HTERT RPE-1 (cell line): ENCODE data around the gene TBC1D17.

ENCODE experiments used
- in situ Hi-C: fragments of 300-500 bp; cut with MboI; formaldehyde crosslinking; loops from 4 replicates; pipeline ENCODE4 v1.14.3; 2020; ENCODE audit warnings: low sequenced_read_pairs

TBC1D17 gene

DNA sequence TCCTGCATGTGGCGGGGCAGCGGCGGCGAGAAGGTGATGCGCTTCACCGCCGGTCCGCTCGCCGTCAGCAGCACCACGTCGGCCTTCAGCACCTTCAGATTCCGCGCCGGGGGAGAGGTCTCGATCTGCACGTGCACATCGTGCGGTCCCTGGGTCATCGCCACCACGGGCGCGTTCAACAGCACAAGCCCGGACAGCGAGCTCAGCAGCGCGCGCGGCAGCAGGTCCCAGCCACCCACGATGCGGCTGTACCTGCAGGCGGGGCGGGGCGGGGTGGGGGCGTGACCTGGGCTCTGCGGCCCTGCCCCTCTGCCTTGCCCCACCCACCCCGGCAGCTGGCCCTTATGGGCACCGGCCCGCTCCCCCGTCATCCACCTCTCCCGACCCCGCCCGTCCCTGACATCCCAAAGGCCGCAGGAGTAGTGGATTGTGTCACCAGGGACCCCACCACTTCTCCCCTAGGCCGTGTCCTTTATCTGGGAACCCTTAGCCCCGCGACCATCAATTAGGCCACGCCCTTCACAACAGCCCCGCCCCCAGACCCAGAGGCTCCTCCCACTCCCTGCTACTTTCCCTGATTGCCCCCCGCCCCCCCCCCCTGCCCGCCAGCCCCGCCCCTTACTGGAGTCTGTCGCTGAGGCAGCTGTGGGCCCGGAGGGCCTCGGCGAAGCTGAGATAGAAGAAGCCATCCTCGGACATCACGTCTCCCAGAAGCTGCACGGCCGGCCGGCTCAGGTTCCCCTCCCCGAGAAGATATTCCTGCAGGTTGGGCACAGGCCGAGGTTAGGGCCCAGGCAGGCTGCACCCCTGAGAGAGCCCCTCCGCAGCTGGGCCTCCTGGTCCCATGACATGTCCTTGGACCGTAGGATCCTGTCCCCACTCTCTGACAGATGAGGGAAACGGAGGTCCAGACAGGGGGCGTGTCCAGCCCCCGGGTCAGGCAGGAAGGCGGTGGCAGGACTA lies 13.1 kb downstream of the TBC1D17 start:
- in situ Hi-C loops: no loop called here

GRCh38 chr19:49891393-49891792 lies 13.9 kb downstream of the TBC1D17 start:
- in situ Hi-C loops: no loop called here

DNA sequence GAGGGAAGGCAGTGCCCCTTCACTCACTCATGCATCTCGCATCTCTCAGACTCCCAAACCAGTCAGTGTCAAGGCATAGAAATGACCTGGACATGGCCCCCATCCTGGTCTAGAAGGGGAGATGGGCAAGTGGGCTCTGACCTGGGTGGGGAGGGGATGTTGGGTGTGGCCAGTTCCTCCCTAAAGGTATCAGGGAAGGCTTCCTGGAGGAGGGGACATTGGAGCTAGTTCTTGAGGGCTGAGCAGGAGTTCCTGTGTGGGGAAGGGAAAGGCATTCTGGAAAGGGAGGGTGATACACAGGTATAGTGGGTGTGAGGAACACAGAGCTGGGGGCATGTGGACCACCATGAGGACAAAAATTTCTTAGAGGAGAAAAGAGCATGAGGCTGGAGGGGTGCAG lies 15.2 kb downstream of the TBC1D17 start:
- in situ Hi-C loops: no loop called here

DNA sequence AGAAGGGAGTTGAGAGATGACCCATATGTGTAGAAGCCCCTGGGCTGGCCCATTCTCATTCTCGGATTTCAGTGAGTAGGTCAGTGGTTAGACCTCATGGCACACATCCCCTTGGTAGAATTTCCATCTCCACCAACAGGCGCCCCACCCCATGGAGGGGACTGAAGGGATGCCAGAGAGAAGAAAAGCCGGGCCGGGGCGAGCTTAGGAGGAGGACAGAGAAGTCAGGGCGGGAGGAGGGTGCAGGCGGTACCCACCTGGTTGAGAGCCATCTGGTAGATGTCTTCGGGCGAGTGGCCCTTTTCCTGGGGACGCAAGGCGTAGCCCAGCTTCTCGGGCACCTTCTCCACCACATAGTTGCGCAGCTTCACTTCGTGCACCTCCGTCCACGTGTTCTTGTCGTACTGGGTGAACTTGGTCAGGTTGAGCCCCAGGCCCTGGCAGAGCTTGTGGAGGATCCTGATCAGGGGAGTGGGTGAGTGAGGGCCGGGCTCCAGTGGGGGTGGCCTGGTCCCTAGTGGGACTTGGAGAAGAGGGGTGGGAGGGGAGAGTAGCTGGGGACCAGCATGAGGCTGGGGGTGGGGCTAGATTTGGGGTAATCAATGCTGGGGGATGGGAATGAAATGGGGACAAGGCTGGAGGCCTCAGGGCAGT lies 16.6 kb downstream of the TBC1D17 start:
- in situ Hi-C loops: no loop called here

DNA sequence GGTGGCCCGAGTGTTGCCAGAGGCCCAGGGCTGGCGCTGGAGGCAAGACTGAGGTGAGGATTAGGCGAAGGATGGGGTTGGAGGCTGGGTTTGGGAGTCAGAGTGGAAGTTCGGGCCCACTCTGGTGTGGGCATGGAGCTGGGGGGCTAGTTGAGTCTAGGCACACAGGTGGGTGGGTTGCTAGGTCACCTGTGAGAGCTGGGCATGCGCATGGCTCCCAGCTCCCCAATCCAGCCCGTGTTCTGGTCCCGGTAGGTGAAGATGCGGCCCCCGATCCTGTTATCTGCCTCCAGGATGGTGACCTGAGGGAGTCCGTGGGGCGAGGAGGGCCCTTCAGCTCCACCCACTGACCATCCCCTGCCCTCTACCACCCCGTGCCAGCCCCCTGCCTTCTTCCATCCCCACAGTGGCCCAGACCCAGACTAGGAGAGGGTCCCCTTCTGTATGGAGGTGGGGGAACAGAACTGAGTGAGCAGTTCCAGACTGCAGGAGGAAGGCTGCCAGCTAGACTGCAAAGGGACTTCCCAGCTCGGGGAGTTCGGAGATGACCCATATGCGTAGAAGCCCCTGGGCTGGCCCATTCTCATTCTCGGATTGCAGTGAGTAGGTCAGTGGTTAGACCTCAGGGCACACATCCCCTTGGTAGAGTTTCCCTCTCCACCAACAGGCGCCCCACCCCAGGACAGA lies 17.5 kb downstream of the TBC1D17 start:
- in situ Hi-C loops: no loop called here

DNA sequence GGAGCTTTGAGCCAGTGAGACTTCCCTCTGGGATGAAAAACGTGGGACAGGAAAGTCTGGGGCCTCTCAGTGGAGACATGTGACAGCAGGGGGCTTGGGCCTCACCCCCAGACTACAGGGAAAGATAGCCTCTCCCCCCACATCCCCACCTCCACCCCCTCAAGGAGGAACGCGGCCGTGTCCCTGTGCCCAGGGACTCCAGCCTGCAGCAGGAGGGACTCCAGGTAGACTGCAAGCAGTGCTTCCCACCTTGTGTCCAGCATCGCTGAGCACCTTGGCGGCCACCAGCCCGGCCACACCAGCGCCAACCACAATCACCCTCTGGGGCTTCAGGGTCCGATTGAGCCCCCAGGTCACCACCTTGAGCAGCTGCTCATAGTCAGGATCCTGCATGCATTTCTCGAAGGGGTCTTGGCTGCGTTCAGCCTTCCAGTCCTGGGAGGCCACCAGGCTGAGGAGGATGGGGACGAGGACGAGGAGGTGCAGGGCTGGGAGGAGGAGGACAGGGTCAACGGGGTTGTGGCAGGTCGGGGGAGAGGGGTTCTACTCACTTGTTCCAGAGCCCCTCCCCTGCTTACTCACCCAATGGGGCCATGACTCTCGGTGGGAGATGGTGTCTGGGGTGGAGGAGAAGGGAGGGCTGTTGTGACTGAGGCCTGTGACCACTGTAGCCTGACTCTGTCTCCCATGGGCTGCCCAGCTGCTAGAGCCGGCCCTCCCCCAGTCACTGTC lies 18.2 kb downstream of the TBC1D17 start:
- in situ Hi-C loops: no loop called here

GRCh38 chr19:49896863-49897621 lies 19.5 kb downstream of the TBC1D17 start, which contains the start of gene IL4I1:
IL4I1 (minus strand) TSS chr19:49896887; CDS start chr19:49896160, 727 bp downstream.
- in situ Hi-C loops: no loop called here

DNA sequence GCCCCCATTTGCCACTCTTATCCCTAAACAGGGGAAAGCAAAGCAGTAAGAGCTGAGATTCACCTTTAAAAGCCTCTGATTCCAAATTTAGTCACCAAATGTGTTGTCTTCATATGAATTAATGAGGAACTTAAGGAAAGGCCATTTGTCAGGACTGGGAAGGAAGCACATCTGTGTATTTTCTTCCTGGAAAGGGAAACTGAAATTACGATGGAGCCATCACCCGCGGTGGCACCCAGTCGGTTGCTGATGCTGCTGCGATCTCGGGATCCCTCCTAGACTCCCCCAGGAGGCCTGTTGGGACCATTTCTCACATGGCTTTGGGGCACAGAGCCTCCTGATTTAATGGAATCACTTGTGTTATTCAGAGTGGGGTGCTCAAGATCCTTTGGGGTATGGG lies 26.6 kb downstream of the TBC1D17 start:
- in situ Hi-C loops: no loop called here

DNA sequence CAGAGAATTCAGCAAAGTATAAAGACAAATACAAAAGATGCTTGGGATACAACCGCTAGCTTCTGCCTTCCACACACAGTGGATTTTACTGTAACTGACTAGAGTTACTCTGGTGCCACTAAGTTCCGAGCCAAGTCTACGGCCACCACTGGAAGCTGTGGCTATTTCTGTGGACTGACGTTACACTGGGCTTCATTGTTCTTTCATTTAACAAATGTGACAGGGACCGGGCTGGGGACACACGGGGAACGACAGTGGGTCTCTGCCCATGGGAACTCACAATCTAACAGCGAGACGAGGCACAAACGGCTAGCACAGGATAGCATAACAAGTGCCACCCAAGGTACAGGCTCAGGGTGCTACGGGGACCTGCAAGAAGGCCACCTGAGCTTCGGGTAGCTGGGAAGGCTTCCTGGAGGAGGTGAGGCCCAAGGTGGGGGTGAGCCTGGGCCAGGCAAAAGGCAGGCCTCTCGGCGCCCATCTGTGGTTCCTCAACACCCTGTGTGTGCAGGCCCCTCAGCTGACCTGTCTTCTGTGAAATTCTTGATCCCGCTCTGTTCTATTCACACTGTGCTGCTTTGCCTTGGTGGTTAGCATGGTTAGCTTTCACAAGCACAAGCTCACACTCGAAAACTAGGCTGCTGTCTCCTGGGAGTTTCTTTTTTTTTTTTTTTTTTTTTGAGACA lies 29.5 kb downstream of the TBC1D17 start:
- in situ Hi-C loops: no loop called here

DNA sequence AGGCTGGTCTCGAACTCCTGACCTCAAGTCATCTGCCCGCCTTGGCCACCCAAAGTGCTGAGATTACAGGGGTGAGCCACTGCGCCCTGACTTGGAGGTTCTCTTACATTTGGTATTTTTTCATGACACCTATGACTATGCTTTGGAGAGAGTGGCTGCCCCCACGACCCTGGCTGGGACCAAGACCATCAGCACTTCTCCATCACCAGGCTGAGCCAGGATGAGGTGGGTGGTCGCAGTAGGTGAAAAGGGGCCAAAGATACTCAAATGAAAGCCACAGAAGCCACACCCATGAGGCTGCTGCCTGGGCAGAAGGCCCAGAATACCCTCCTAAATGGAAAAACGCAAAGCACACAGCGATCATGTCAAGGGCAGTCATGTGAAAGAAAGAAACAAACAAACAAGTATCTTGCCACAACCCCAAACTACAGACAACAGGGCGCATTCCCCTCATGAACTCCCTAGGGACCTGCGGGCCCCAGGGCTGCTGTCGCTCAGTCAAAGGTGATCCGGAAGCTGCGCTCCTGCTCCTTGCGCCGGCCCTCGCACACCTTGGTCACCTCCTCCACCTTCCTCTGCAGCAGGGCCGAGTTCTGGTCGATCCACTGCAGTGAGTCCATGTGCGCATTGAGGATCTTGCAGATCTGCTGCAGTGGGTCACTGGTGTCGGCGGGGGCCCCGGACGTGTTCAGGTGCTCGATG lies 30.4 kb downstream of the TBC1D17 start:
- in situ Hi-C loops: no loop called here

GRCh38 chr19:49908480-49909420 lies 31.2 kb downstream of the TBC1D17 start:
- in situ Hi-C loops: no loop called here

- in situ Hi-C loops: no loop called here
Measured at GRCh38 chr19:49910179-49910578, 32.7 kb downstream of the TBC1D17 start.

- in situ Hi-C loops: no loop called here
Measured at GRCh38 chr19:49911381-49912145, 34.1 kb downstream of the TBC1D17 start.

DNA sequence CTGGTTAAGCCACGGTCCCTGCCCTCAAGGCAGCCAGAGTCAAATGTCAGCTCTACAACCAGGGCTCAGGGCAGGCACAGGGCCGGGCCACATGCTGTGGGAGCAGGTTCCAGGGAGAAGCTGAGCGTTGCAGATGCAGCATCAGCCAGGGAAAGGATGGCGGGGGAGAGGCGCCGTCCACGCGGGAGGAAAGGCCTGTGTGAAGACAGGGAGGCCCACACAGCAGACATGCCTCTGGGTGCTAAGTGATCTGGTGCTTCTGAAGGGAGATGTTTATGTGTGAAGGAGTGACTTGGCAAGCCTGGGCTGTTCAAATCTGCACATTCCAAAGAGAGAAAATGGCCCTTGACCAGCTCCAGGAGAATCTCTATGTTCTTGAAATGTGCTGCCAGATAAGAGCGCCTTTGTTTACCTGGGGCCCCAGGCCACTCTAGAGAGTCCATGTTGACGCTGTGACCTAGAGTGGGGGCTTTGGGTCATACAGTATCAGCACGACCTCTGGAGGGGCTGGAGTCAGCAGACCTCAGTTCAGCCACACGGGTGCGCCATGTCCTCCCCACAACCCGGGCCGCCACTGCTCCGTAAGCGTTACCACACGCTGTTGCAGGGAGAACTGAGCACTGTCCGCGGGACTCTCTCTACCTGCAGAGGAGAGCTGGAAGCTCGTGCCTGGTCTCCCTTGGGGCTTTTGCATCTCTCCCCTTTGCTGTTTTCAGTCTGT lies 35.6 kb downstream of the TBC1D17 start:
- in situ Hi-C loops: no loop called here

GRCh38 chr19:49913720-49914119 lies 36.2 kb downstream of the TBC1D17 start:
- in situ Hi-C loops: no loop called here

DNA sequence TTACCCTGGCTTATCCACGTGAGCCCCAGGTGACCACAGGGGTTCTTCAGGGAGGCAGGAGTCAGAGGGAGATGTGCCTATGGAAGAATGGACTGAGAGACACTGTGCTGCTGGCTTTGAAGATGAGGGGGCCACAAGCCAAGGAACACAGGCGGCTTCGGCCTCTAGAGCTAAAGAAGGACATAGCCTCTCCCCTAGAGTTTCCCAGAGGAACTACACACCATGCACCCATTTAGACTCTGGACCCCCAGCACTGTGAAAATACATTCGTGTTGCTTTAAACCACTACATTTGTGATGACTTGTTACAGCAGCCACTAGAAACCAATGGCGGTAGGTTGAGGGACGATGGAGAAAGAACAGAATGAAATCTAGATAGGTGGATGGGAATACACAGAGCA lies 37.8 kb downstream of the TBC1D17 start:
- in situ Hi-C loops: no loop called here
